ENCODE measurements around the gene KIF26B. TPM values are rescaled to one million over a fixed set of nuclear protein-coding genes. Genes with fewer than 3 reads are reported as not detected.

Gene KIF26B
- total RNA-seq, 2 donors from 2014 or later = 0.30 to 0.35 TPM

DNA sequence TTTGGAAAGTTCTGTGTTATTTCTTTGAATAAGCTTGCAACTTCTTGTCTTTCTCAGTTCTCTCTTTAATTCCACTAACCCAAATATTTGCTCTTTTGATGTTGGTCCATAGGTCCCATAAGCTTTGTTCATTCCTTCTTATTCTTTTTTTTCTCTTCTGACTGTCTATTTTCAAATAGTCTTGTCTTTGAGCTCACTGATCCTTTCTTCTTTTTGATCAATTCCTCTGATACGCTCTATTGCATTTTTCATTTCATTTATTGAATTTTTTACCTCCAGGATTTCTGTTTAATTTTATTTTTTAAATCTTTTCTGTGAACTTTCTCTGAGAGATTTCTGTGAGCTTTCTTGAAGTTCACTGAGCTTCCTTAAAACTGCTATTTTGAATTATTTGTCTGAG is 486.6 kb downstream of the KIF26B start:
- H3K36me3 ChIP-seq = no peaks in the 10 kb centered on the region
- DNase-seq = no peak
- H3K4me3 ChIP-seq = no peak overlapping the region
- H3K4me1 ChIP-seq = no peaks in the 10 kb centered on the region
- no peaks in the 10 kb centered on the region for H3K9me3 ChIP-seq
- intact Hi-C loops (cut with DNase I) = no loop called here
- no peaks in the 10 kb centered on the region for H3K27me3 ChIP-seq
- no peak overlapping the region for H3K9ac ChIP-seq (ENCODE audit: low read depth in 2 of 2, low read length in 2 of 2)
- H3K27ac ChIP-seq = no peak overlapping the region
- TF ChIP-seq, protein P1, sequence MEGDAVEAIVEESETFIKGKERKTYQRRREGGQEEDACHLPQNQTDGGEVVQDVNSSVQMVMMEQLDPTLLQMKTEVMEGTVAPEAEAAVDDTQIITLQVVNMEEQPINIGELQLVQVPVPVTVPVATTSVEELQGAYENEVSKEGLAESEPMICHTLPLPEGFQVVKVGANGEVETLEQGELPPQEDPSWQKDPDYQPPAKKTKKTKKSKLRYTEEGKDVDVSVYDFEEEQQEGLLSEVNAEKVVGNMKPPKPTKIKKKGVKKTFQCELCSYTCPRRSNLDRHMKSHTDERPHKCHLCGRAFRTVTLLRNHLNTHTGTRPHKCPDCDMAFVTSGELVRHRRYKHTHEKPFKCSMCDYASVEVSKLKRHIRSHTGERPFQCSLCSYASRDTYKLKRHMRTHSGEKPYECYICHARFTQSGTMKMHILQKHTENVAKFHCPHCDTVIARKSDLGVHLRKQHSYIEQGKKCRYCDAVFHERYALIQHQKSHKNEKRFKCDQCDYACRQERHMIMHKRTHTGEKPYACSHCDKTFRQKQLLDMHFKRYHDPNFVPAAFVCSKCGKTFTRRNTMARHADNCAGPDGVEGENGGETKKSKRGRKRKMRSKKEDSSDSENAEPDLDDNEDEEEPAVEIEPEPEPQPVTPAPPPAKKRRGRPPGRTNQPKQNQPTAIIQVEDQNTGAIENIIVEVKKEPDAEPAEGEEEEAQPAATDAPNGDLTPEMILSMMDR (IDR thresholded peaks at IDR 0.05) = no peak

DNA sequence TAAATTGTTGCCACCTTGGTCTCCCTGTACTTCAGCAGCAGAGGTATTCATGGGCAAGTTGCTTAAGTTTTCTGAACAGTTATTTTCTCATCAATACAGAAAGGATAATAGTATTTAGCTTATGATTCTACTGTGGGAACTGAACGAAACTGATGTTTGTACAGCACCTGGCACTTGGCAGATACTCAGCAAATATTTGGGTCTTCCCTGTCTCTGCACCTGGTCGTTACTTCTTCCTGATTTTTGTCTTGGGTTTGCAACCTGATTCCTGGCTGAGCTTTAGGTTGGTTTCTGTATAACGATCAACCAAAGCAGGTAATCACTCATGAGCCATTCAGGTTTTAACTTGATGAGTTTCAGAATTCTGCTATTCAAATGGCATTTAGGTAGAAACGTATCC is 490.6 kb downstream of the KIF26B start:
- no peaks in the 10 kb centered on the region for H3K36me3 ChIP-seq
- H3K4me3 ChIP-seq = no peak overlapping the region
- intact Hi-C loops (cut with DNase I) = no loop called here
- H3K4me1 ChIP-seq = no peaks in the 10 kb centered on the region
- no peaks in the 10 kb centered on the region for H3K27me3 ChIP-seq
- TF ChIP-seq, protein P1 (IDR thresholded peaks at IDR 0.05) = no peak
- DNase-seq = no peak
- no peak overlapping the region for H3K27ac ChIP-seq
- H3K9ac ChIP-seq (ENCODE audit: low read depth in 2 of 2, low read length in 2 of 2) = no peak overlapping the region
- H3K9me3 ChIP-seq = no peaks in the 10 kb centered on the region

DNA sequence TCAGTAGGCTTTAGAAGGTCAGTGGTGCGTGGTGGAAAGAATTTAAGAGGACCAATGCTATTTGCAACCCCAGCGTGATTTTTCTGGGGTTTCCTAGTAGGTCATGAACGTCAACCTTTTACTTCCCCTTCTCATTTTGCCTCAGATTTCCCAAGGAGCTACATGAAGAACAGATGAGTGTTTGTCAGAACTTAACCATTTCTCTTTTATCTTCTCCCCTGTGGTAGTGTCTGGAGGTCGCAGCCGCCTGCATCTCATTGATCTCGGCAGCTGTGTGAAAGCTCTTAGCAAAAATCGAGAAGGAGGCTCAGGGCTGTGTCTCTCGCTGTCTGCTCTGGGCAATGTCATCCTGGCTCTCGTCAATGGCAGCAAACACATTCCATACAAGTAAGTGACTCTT is 491.1 kb downstream of the KIF26B start:
- Histone ChIP-seq H3K4me1 (no peaks in the 10 kb centered on the region), H3K4me3 (no peak overlapping the region), H3K27me3 (no peaks in the 10 kb centered on the region), H3K9me3 (no peaks in the 10 kb centered on the region), H3K9ac (ENCODE audit: low read depth in 2 of 2, low read length in 2 of 2) (no peak overlapping the region), H3K27ac (no peak overlapping the region), H3K36me3 (no peaks in the 10 kb centered on the region)
- intact Hi-C loops (cut with DNase I) = no loop called here
- TF ChIP-seq, protein P1 (IDR thresholded peaks at IDR 0.05) = no peak
- DNase-seq = no peak

DNA sequence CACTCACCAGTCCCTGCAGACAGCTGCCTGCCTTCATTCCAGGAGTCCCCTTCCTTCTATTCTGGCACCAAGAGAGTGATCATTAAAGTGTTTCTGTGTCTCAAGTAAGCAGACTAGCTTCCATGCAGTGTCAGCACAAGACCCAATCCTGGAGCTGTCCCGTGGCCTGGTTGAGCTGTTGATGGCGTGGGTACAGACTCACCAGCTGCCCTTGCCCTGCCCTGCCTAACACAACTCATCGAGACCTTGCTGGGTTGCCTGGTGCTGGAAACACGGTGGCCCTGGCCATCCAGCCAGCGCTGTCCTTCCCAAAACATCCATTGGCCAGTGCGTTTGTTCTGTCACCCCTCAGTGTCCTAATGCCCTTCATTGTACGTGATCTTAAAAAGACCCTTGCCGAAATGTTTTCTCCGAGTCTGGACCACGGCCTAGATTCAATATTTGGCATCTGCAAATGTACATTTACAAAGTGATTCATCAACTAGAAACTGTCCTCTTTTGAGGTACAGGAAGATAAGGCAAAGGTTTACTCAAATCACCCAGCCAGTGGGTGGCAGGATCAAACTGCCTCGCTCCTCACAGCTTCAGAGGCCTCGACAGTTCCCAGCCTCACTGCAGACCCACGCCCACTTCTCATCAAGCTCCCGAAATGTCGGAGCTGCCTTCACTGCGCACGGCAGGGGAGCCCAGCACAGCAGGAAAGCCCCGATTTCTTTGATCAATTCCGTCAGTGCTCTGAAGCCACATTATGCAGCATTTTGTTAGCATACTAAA is 494.2 kb downstream of the KIF26B start:
- TF ChIP-seq, protein P1 (IDR thresholded peaks at IDR 0.05) = no peak
- H3K4me1 ChIP-seq = no peaks in the 10 kb centered on the region
- no peaks in the 10 kb centered on the region for H3K9me3 ChIP-seq
- no peaks in the 10 kb centered on the region for H3K27me3 ChIP-seq
- no peaks in the 10 kb centered on the region for H3K36me3 ChIP-seq
- no peak for DNase-seq
- no peak overlapping the region for H3K9ac ChIP-seq (ENCODE audit: low read depth in 2 of 2, low read length in 2 of 2)
- H3K4me3 ChIP-seq = no peak overlapping the region
- H3K27ac ChIP-seq = no peak overlapping the region
- intact Hi-C loops (cut with DNase I) = no loop called here

DNA sequence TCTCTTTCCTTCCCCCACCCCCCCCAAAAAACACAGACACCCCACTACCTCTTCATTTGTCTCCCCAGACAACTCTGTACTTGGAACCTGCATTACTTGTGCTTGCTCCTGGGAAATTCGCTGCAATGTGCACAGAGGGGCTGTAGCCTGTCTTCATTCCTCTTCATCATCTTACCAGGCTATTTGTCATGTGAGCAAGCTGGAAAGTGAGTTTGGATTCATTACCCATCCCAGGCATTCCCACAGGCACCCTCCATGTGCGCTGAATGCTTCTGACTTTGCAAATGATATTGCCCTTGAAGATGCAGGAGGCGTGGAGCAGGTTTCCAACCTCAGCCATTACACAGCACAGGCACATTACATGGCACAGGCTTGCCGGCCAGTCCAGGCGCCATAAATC is 494.9 kb downstream of the KIF26B start:
- Histone ChIP-seq H3K4me1 (no peaks in the 10 kb centered on the region), H3K36me3 (no peaks in the 10 kb centered on the region), H3K27me3 (no peaks in the 10 kb centered on the region), H3K9ac (ENCODE audit: low read depth in 2 of 2, low read length in 2 of 2) (no peak overlapping the region), H3K4me3 (no peak overlapping the region), H3K27ac (no peak overlapping the region), H3K9me3 (no peaks in the 10 kb centered on the region)
- no peak for DNase-seq
- intact Hi-C loops (cut with DNase I) = no loop called here
- TF ChIP-seq, protein P1 (IDR thresholded peaks at IDR 0.05) = no peak
